HepG2 (cell line): ENCODE measurements around the gene SCP2D1. TPM values are rescaled to one million over a fixed set of nuclear protein-coding genes. Genes with fewer than 3 reads are reported as not detected.

Experiments
- ELF3 ChIP-seq: IDR thresholded peaks from 2 replicates; pipeline ENCODE4 v1.6.1; 2016; ENCODE audit warnings: missing genetic modification reagents, missing compliant biosample characterization
- KIAA2018 ChIP-seq: sonication (generic); formaldehyde crosslinking; IDR thresholded peaks from 2 replicates; pipeline ENCODE4 v1.5.0; 2020; ENCODE audit warnings: mild to moderate bottlenecking, missing genetic modification reagents, borderline replicate concordance
- NRL ChIP-seq: sonication (generic); formaldehyde crosslinking; IDR thresholded peaks from 2 replicates; pipeline ENCODE4 v1.5.0; 2020; ENCODE audit warnings: missing genetic modification reagents, mild to moderate bottlenecking, moderate library complexity, borderline replicate concordance
- UBTF ChIP-seq: sonication (generic); formaldehyde crosslinking; IDR thresholded peaks from 2 replicates; pipeline ENCODE4 v1.4.0; 2020; ENCODE audit warnings: mild to moderate bottlenecking, missing genetic modification reagents
- USF2 ChIP-seq, 2 experiments: sonication (generic) in 1 of 2; formaldehyde crosslinking in 1 of 2; IDR thresholded peaks; 2 replicates each; pipeline versions ENCODE4 v1.5.1 to v1.6.1; 2011 to 2020; ENCODE audit warnings: borderline replicate concordance in 1 of 2, low read depth in 1 of 2, low read length in 1 of 2, mild to moderate bottlenecking in 1 of 2, missing genetic modification reagents in 1 of 2, moderate library complexity in 1 of 2
- ZBTB25 ChIP-seq: IDR thresholded peaks from 2 replicates; pipeline ENCODE4 v1.6.1; 2018; ENCODE audit warnings: missing genetic modification reagents
- ZGPAT ChIP-seq: IDR thresholded peaks from 2 replicates; pipeline ENCODE4 v1.6.1; 2016; ENCODE audit warnings: mild to moderate bottlenecking
- ZNF160 ChIP-seq: sonication (generic); formaldehyde crosslinking; IDR thresholded peaks from 2 replicates; pipeline ENCODE4 v1.8.0; 2022; ENCODE audit warnings: mild to moderate bottlenecking, inconsistent platforms, missing genetic modification reagents
- ZNF558 ChIP-seq: sonication (generic); formaldehyde crosslinking; IDR thresholded peaks from 2 replicates; pipeline ENCODE4 v1.9.0; 2022; ENCODE audit warnings: mild to moderate bottlenecking, missing genetic modification reagents, borderline replicate concordance
- ZNF572 ChIP-seq: sonication (generic); formaldehyde crosslinking; IDR thresholded peaks from 2 replicates; pipeline ENCODE4 v1.5.1; 2020; ENCODE audit warnings: mild to moderate bottlenecking, missing genetic modification reagents
- polyA plus RNA-seq, 8 experiments: library from polyadenylated mRNA; depleted of rRNA in 3 of 8; stranded (reverse) in 7 of 8; unstranded in 1 of 8; fragments of >200 nt; fragmentation: Illumina TruSeq in 4 of 8; extraction: Trizol in 4 of 8; gene quantifications; 2 replicates each; pipeline versions ENCODE4 v1.2.1 to v1.2.3, GENCODE V29; 2011 to 2016; ENCODE audit warnings: low read depth in 4 of 8, missing spikeins in 1 of 8, mixed read lengths in 1 of 8; ENCODE audit not compliant: insufficient read depth in 1 of 8
- total RNA-seq, 5 experiments: library from RNA; depleted of rRNA; stranded (reverse); fragments of >200 nt; fragmentation: Illumina TruSeq; extraction: Trizol; gene quantifications; 2 replicates each; pipeline ENCODE4 v1.2.3, GENCODE V29; 2016; ENCODE audit warnings: low read depth in 1 of 5

SCP2D1 gene
- total and polyA plus RNA-seq, 2 of the 13 experiments (the other 11 are each of a cell fraction or from before 2014, with no cell fraction given), result not detected

- TF ChIP-seq USF2 (IDR thresholded peaks at IDR 0.05; ENCODE audit: low read depth, low read length) (peak; percentile 99), USF2 (CRISPR knock-in tag; IDR thresholded peaks at IDR 0.05; ENCODE audit: borderline replicate concordance) (peak; percentile 100), ZGPAT (CRISPR knock-in tag) (peak; percentile 89), NRL (CRISPR knock-in tag) (peak; percentile 70; the same call in 1 of the 2 replicates), ELF3 (CRISPR knock-in tag) (peak; percentile 81), ZNF160 (0 out of 2 replicates have a peak, but pooled peaks have one; percentile 79), ZBTB25 (CRISPR knock-in tag) (peak; percentile 46; the same call in 1 of the 2 replicates), KIAA2018 (no peak), UBTF (CRISPR knock-in tag) (no peak), ZNF558 (peak; percentile 74; the same call in 1 of the 2 replicates), ZNF572 (no peak)
These were observed 19.8 kb upstream of the SCP2D1 start (continued) for GRCh38 chr20:18793625-18794427.
